ENCODE measurements around the gene RNF133.
"Not testable (repeated sequence)": the region's sequence is repeated elsewhere in the genome, so short reads cannot be mapped to it uniquely, and the experiment has no call there.

Gene RNF133

GRCh38 chr7:122691569-122692235, 7.2 kb downstream of the RNF133 start:
- DNase-seq (ENCODE audit: low read depth in 2 of 3, low spot score in 2 of 3) = no peak

- DNase-seq (ENCODE audit: low read depth in 2 of 3, low spot score in 2 of 3) = no peak
These were observed 9.4 kb downstream of the RNF133 start for GRCh38 chr7:122689346-122690109.

- DNase-seq (ENCODE audit: low read depth in 2 of 3, low spot score in 2 of 3) = no peak
These were observed 10.4 kb downstream of the RNF133 start for GRCh38 chr7:122688400-122688998.

- DNase-seq (ENCODE audit: low read depth in 2 of 3, low spot score in 2 of 3) = no peak
These were observed 12.5 kb downstream of the RNF133 start for GRCh38 chr7:122686360-122686878.

- no peak for DNase-seq (ENCODE audit: low read depth in 2 of 3, low spot score in 2 of 3)
These were observed 14.4 kb downstream of the RNF133 start for GRCh38 chr7:122684504-122684903.

- DNase-seq (ENCODE audit: low read depth in 2 of 3, low spot score in 2 of 3) = no peak
These were observed 15.9 kb downstream of the RNF133 start for GRCh38 chr7:122682815-122683550.

- DNase-seq (ENCODE audit: low read depth in 2 of 3, low spot score in 2 of 3) = not testable (repeated sequence)
These were observed 17.7 kb downstream of the RNF133 start for GRCh38 chr7:122681186-122681585.

- DNase-seq (ENCODE audit: low read depth in 2 of 3, low spot score in 2 of 3) = no peak
These were observed 19.1 kb downstream of the RNF133 start for GRCh38 chr7:122679813-122680212.

GRCh38 chr7:122679269-122679709, 19.6 kb downstream of the RNF133 start:
- DNase-seq (ENCODE audit: low read depth in 2 of 3, low spot score in 2 of 3) = not testable (repeated sequence)

- no peak for DNase-seq (ENCODE audit: low read depth in 2 of 3, low spot score in 2 of 3)
These were observed 21.8 kb downstream of the RNF133 start for GRCh38 chr7:122677149-122677548.

- no peak for DNase-seq (ENCODE audit: low read depth in 2 of 3, low spot score in 2 of 3)
These were observed 22.5 kb downstream of the RNF133 start for GRCh38 chr7:122676466-122676865.

- DNase-seq (ENCODE audit: low read depth in 2 of 3, low spot score in 2 of 3) = no peak
These were observed 23.3 kb downstream of the RNF133 start for GRCh38 chr7:122675621-122676020.

GRCh38 chr7:122675011-122675410, 23.9 kb downstream of the RNF133 start:
- DNase-seq (ENCODE audit: low read depth in 2 of 3, low spot score in 2 of 3) = no peak

GRCh38 chr7:122674502-122674901, 24.4 kb downstream of the RNF133 start:
- DNase-seq (ENCODE audit: low read depth in 2 of 3, low spot score in 2 of 3) = no peak

GRCh38 chr7:122673951-122674350, 25.0 kb downstream of the RNF133 start:
- no peak for DNase-seq (ENCODE audit: low read depth in 2 of 3, low spot score in 2 of 3)

GRCh38 chr7:122672536-122672935, 26.4 kb downstream of the RNF133 start:
- DNase-seq (ENCODE audit: low read depth in 2 of 3, low spot score in 2 of 3) = no peak

GRCh38 chr7:122663733-122664132, 35.2 kb downstream of the RNF133 start:
- no peak for DNase-seq (ENCODE audit: low read depth in 2 of 3, low spot score in 2 of 3)

- no peak for DNase-seq (ENCODE audit: low read depth in 2 of 3, low spot score in 2 of 3)
These were observed 40.1 kb downstream of the RNF133 start for GRCh38 chr7:122658856-122659255.

GRCh38 chr7:122653685-122654084, 45.2 kb downstream of the RNF133 start:
- DNase-seq (ENCODE audit: low read depth in 2 of 3, low spot score in 2 of 3) = no peak

- DNase-seq (ENCODE audit: low read depth in 2 of 3, low spot score in 2 of 3) = no peak
These were observed 46.0 kb downstream of the RNF133 start for GRCh38 chr7:122652876-122653275.

GRCh38 chr7:122651451-122651850, 47.5 kb downstream of the RNF133 start:
- no peak for DNase-seq (ENCODE audit: low read depth in 2 of 3, low spot score in 2 of 3)
